Cardiac septum (tissue), 1 donor: ENCODE results near the gene RCC2. TPM values are rescaled to one million over a fixed set of nuclear protein-coding genes. Genes with fewer than 3 reads are reported as not detected.

ENCODE experiments used
- total RNA-seq: library from RNA; stranded (reverse); fragmentation: NEBNext Ultra II Directional; extraction: Animal tissue kit (Norgen Biotek cat#: 25700); gene quantifications from one replicate; pipeline ENCODE4 v1.2.1, GENCODE V29; 2021
- donor health status: DM: no; HTN: no; CAD: no.

Gene RCC2
- total RNA-seq, 1 donor from 2014 or later: 14.5 TPM

Other genes with a start within 250 kb of the RCC2 start
- gene PADI1, start 234.5 kb downstream of the RCC2 start, total RNA-seq: not detected
- not detected for gene PADI3, start 190.6 kb downstream of the RCC2 start, total RNA-seq
- gene PADI4, start 131.5 kb downstream of the RCC2 start, total RNA-seq: 2.7 TPM
- not detected for gene PADI6, start 67.5 kb downstream of the RCC2 start, total RNA-seq
- 59.8 TPM for gene ARHGEF10L, start 100.0 kb upstream of the RCC2 start, total RNA-seq